ENCODE data around the gene DIPK1C.

- TF ChIP-seq RAD21 (conservative IDR thresholded peaks at IDR 0.05 in 1 of 2, IDR thresholded peaks at IDR 0.05 in 1 of 2) (no peak), CTCF (IDR thresholded peaks at IDR 0.05) (no peak), POLR2A (IDR thresholded peaks at IDR 0.05; ENCODE audit: low read length) (no peak), REST (IDR thresholded peaks at IDR 0.05) (no peak), SREBF2 (IDR thresholded peaks at IDR 0.05) (no peak), CEBPB (IDR thresholded peaks at IDR 0.05) (no peak), ZSCAN20 (CRISPR knock-in tag; IDR thresholded peaks at IDR 0.05) (no peak)
- TF ChIP-seq, protein P1, sequence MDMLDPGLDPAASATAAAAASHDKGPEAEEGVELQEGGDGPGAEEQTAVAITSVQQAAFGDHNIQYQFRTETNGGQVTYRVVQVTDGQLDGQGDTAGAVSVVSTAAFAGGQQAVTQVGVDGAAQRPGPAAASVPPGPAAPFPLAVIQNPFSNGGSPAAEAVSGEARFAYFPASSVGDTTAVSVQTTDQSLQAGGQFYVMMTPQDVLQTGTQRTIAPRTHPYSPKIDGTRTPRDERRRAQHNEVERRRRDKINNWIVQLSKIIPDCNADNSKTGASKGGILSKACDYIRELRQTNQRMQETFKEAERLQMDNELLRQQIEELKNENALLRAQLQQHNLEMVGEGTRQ (IDR thresholded peaks at IDR 0.05): no peak
- TF ChIP-seq, protein P2, sequence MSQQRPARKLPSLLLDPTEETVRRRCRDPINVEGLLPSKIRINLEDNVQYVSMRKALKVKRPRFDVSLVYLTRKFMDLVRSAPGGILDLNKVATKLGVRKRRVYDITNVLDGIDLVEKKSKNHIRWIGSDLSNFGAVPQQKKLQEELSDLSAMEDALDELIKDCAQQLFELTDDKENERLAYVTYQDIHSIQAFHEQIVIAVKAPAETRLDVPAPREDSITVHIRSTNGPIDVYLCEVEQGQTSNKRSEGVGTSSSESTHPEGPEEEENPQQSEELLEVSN (IDR thresholded peaks at IDR 0.05; ENCODE audit: borderline replicate concordance, low read depth): no peak
Measured at GRCh38 chr18:74499633-74500032, 42.5 kb upstream of the DIPK1C start.
